ENCODE results near the gene SLC35D1.

SLC35D1 gene

DNA sequence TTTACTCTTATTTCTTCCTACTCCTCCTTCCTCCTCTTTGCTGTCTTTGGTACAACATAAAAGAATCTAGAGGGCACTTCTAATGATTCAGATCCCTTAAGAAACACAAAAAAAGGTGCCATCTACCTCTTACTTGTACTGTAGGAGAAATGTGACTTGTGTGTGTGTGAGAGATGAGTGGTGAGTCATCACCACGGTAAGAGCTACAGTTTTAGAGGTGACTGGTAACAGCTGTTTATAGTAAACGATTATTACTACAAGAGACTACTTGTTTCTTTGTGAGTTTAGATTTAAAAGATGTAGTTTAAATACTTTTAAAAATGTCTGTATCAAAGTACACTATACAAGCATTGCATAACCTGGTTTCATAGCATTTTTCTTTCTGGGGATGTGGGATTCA, 40.4 kb downstream of the SLC35D1 start:
- CTCF ChIA-PET = interaction anchor here (0.7 kb wide), 2 partner anchors 10 to 17 kb away, joined by 3 to 4 read pairs; no protein-coding TSS in a partner anchor
- POLR2A ChIA-PET = no interaction called here
- no peak for DNase-seq (ENCODE audit: extremely low spot score)
- TF ChIP-seq SUZ12 (IDR thresholded peaks at IDR 0.05) (no peak), TARDBP (IDR thresholded peaks at IDR 0.05) (no peak), ARNT (IDR thresholded peaks at IDR 0.05) (no peak), L3MBTL2 (conservative IDR thresholded peaks at IDR 0.05) (no peak), FOXM1 (IDR thresholded peaks at IDR 0.05; ENCODE audit: borderline replicate concordance) (no peak), FOXA1 (IDR thresholded peaks at IDR 0.05) (no peak), ZNF384 (IDR thresholded peaks at IDR 0.05) (no peak), NFRKB (IDR thresholded peaks at IDR 0.05) (no peak), BHLHE40 (IDR thresholded peaks at IDR 0.05; ENCODE audit: borderline replicate concordance) (no peak), ELF4 (IDR thresholded peaks at IDR 0.05) (no peak), CTBP1 (IDR thresholded peaks at IDR 0.05; ENCODE audit: borderline replicate concordance) (no peak), FOXK2 (IDR thresholded peaks at IDR 0.05) (no peak), PKNOX1 (IDR thresholded peaks at IDR 0.05) (no peak)

GRCh38 chr1:67009792-67010191, 44.2 kb downstream of the SLC35D1 start:
- no peak for DNase-seq (ENCODE audit: extremely low spot score)
- POLR2A ChIA-PET = no interaction called here
- CTCF ChIA-PET = no interaction called here
- TF ChIP-seq SUZ12 (IDR thresholded peaks at IDR 0.05) (no peak), LEF1 (IDR thresholded peaks at IDR 0.05; ENCODE audit: borderline replicate concordance) (no peak), ARNT (IDR thresholded peaks at IDR 0.05) (no peak), ZNF384 (IDR thresholded peaks at IDR 0.05) (no peak)

- TF ChIP-seq TARDBP (IDR thresholded peaks at IDR 0.05) (no peak), LEF1 (IDR thresholded peaks at IDR 0.05; ENCODE audit: borderline replicate concordance) (no peak), SUZ12 (IDR thresholded peaks at IDR 0.05) (no peak), ZNF384 (IDR thresholded peaks at IDR 0.05) (no peak), HDGF (IDR thresholded peaks at IDR 0.05; ENCODE audit: borderline replicate concordance) (no peak), L3MBTL2 (conservative IDR thresholded peaks at IDR 0.05) (no peak), BHLHE40 (IDR thresholded peaks at IDR 0.05; ENCODE audit: borderline replicate concordance) (no peak), ELF4 (IDR thresholded peaks at IDR 0.05) (no peak), FOXA1 (IDR thresholded peaks at IDR 0.05) (no peak), FOXK2 (IDR thresholded peaks at IDR 0.05) (no peak), SP1 (IDR thresholded peaks at IDR 0.05) (no peak), NFRKB (IDR thresholded peaks at IDR 0.05) (no peak), PKNOX1 (IDR thresholded peaks at IDR 0.05) (no peak)
- no peak for DNase-seq (ENCODE audit: extremely low spot score)
- ChIA-PET CTCF (no interaction called here), POLR2A (no interaction called here)
These were observed 48.9 kb downstream of the SLC35D1 start for GRCh38 chr1:67005068-67005467.

DNA sequence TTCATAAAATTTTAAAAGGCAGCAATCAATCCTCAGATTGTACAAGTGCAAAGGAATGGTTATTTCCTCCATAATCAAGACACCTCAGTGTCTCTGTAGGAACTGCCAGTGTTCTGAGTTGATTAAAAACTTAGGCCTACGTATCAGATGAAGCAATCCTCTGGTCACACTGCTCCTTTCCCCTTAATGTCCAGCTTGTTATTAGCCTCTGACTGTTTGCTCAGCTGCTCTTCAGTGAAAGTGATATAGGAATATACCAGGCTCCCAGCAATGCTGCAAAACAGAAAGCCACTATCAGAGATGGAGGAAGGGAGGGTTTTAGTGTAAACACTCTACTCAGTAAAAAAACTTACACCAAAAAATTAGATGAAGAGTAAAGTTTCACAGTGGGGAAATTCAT, 49.8 kb downstream of the SLC35D1 start:
- no peak for DNase-seq (ENCODE audit: extremely low spot score)
- ChIA-PET CTCF (interaction anchor here (0.6 kb wide), 1 partner anchor 144 kb away, joined by 3 read pairs; no protein-coding TSS in a partner anchor), POLR2A (no interaction called here)
- TF ChIP-seq CTBP1 (IDR thresholded peaks at IDR 0.05; ENCODE audit: borderline replicate concordance) = no peak
- no peak for TF ChIP-seq LEF1 (IDR thresholded peaks at IDR 0.05; ENCODE audit: borderline replicate concordance)
- TF ChIP-seq FOXK2 (IDR thresholded peaks at IDR 0.05) = no peak
- TF ChIP-seq ARNT (IDR thresholded peaks at IDR 0.05) = no peak
- TF ChIP-seq BHLHE40 (IDR thresholded peaks at IDR 0.05; ENCODE audit: borderline replicate concordance) = no peak
- no peak for TF ChIP-seq HDGF (IDR thresholded peaks at IDR 0.05; ENCODE audit: borderline replicate concordance)
- no peak for TF ChIP-seq PKNOX1 (IDR thresholded peaks at IDR 0.05)
- no peak for TF ChIP-seq ZNF384 (IDR thresholded peaks at IDR 0.05)
- no peak for TF ChIP-seq SP1 (IDR thresholded peaks at IDR 0.05)
- no peak for TF ChIP-seq TARDBP (IDR thresholded peaks at IDR 0.05)
- TF ChIP-seq ELF4 (IDR thresholded peaks at IDR 0.05) = no peak
- no peak for TF ChIP-seq SUZ12 (IDR thresholded peaks at IDR 0.05)
- TF ChIP-seq L3MBTL2 (conservative IDR thresholded peaks at IDR 0.05) = no peak
- no peak for TF ChIP-seq NFRKB (IDR thresholded peaks at IDR 0.05)

GRCh38 chr1:67001682-67002425, 52.1 kb downstream of the SLC35D1 start:
- POLR2A ChIA-PET = no interaction called here
- TF ChIP-seq NFRKB (IDR thresholded peaks at IDR 0.05) (no peak), BHLHE40 (IDR thresholded peaks at IDR 0.05; ENCODE audit: borderline replicate concordance) (no peak), CTBP1 (IDR thresholded peaks at IDR 0.05; ENCODE audit: borderline replicate concordance) (no peak), L3MBTL2 (conservative IDR thresholded peaks at IDR 0.05) (no peak)
- CTCF ChIA-PET = interaction anchor here (1.0 kb wide), 1 partner anchor 143 kb away, joined by 3 read pairs; no protein-coding TSS in a partner anchor
- DNase-seq (ENCODE audit: extremely low spot score) = no peak

DNA sequence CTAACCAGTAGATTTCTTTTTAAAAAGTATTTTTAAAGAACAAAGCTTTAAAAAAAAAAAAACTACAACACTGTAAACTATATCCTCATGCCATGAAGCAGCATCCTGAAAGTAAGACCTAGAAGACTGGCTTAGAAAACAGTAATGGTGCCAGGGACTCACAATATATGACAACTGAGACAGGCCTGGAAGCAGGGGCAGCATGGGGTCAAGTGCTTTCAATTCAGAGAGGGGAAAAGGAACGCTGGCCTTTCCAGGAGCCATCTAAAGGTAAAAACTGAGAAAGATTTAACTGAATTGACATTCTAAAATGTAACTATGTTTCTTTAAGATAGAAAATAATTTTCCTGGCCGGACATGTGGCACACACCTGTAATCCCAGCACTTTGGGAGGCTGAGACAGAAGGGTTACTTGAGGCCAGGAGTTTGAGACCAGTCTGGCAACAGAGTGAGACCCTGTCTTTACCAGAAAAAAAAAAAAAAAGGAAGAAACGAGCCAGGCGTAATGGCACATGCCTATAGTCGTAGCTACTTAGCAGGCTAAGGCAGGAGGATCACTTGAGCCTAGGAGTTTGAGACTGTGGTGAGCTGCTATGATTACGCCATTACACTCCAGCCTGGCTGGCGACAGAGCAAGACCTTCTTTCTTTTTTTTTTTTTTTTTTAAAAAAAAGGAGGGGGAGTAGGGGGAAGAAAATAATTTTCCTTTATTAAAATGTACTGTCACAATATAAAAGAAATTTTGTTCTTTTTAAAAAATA, 54.1 kb downstream of the SLC35D1 start:
- DNase-seq (ENCODE audit: extremely low spot score) = no peak
- no peak for TF ChIP-seq TARDBP (IDR thresholded peaks at IDR 0.05)
- no peak for TF ChIP-seq ZNF384 (IDR thresholded peaks at IDR 0.05)
- TF ChIP-seq CTBP1 (IDR thresholded peaks at IDR 0.05; ENCODE audit: borderline replicate concordance) = no peak
- no peak for TF ChIP-seq FOXM1 (IDR thresholded peaks at IDR 0.05; ENCODE audit: borderline replicate concordance)
- TF ChIP-seq SP1 (IDR thresholded peaks at IDR 0.05) = no peak
- no peak for TF ChIP-seq HDGF (IDR thresholded peaks at IDR 0.05; ENCODE audit: borderline replicate concordance)
- TF ChIP-seq NFRKB (IDR thresholded peaks at IDR 0.05) = no peak
- no peak for TF ChIP-seq SUZ12 (IDR thresholded peaks at IDR 0.05)
- no peak for TF ChIP-seq FOXA1 (IDR thresholded peaks at IDR 0.05)
- TF ChIP-seq FOXK2 (IDR thresholded peaks at IDR 0.05) = no peak
- no peak for TF ChIP-seq ELF4 (IDR thresholded peaks at IDR 0.05)
- no peak for TF ChIP-seq BHLHE40 (IDR thresholded peaks at IDR 0.05; ENCODE audit: borderline replicate concordance)
- TF ChIP-seq PKNOX1 (IDR thresholded peaks at IDR 0.05) = no peak
- no peak for TF ChIP-seq ARNT (IDR thresholded peaks at IDR 0.05)
- no peak for TF ChIP-seq LEF1 (IDR thresholded peaks at IDR 0.05; ENCODE audit: borderline replicate concordance)
- no peak for TF ChIP-seq L3MBTL2 (conservative IDR thresholded peaks at IDR 0.05)
- CTCF ChIA-PET = interaction anchor here (0.7 kb wide), 1 partner anchor 1233 kb away, joined by 3 read pairs; the partner anchor contains the start of gene WLS
- POLR2A ChIA-PET = no interaction called here
